Erythroblast (primary cell): ENCODE results near the gene TICAM1.

Source experiments
- GATA1 ChIP-seq: IDR thresholded peaks from 2 replicates; pipeline ENCODE4 v1.6.1; 2011; ENCODE audit warnings: low read depth, mild to moderate bottlenecking, control low read depth, low read length, moderate library complexity
- POLR2A ChIP-seq: IDR thresholded peaks from 2 replicates; pipeline ENCODE4 v1.6.1; 2011; ENCODE audit warnings: mild to moderate bottlenecking, low read length

- TF ChIP-seq POLR2A (no peak), GATA1 (no peak)
Measured at GRCh38 chr19:4811328-4812131, 20.0 kb downstream of the TICAM1 start.
